Keratinocyte (primary cell): Measurements from ENCODE around the gene GLI3. TPM values are rescaled to one million over a fixed set of nuclear protein-coding genes. Genes with fewer than 3 reads are reported as not detected.
A peak's percentile ranks its signal among the peaks of the same experiment; 100 is the strongest.

ENCODE experiments used
- DNase-seq: peaks from one replicate; pipeline ENCODE4 v3.0.0-alpha.2; 2011; ENCODE audit warnings: low read depth, missing footprints, low spot score
- FAIRE-seq: peaks from 2 replicates; lab custom pipeline; 2011; peaks lifted over from hg19 to GRCh38; lab: Jason Lieb, UNC
- H2AFZ ChIP-seq: 2 replicates; pipeline ENCODE4 v1.6.0; 2012; ENCODE audit warnings: low read length, control low read depth, inconsistent platforms; ENCODE audit not compliant: control insufficient read depth
- H3K27ac ChIP-seq: 2 replicates; pipeline ENCODE4 v1.5.1; 2011; ENCODE audit warnings: low read length; ENCODE audit not compliant: control insufficient read depth, insufficient read depth
- H3K27me3 ChIP-seq: 3 replicates; pipeline ENCODE4 v1.6.0; 2011; ENCODE audit warnings: low read length; ENCODE audit not compliant: control insufficient read depth, insufficient read depth; ENCODE audit errors: extremely low read depth
- H3K36me3 ChIP-seq, 2 experiments: 2 replicates in 1 of 2; 3 replicates in 1 of 2; pipeline ENCODE4 v1.5.1; 2011; ENCODE audit warnings: low read length in 2 of 2, mild to moderate bottlenecking in 1 of 2; ENCODE audit not compliant: control insufficient read depth in 2 of 2, insufficient read depth in 2 of 2; ENCODE audit errors: extremely low read depth in 1 of 2
- H3K4me1 ChIP-seq: 3 replicates; pipeline ENCODE4 v1.5.1; 2011; ENCODE audit warnings: low read length; ENCODE audit not compliant: control insufficient read depth, insufficient read depth; ENCODE audit errors: extremely low read depth
- H3K4me2 ChIP-seq: 3 replicates; pipeline ENCODE4 v1.6.0; 2011; ENCODE audit warnings: low read depth, low read length; ENCODE audit not compliant: control insufficient read depth, insufficient read depth; ENCODE audit errors: extremely low read depth
- H3K4me3 ChIP-seq, 3 experiments: fragments of 200-600 bp in 1 of 3; sonication (generic) in 1 of 3; 2 replicates in 2 of 3; 3 replicates in 1 of 3; pipeline ENCODE4 v1.5.1; 2011 to 2016; ENCODE audit warnings: low read length in 3 of 3, mild to moderate bottlenecking in 3 of 3, control low read depth in 2 of 3, inconsistent platforms in 1 of 3, low read depth in 1 of 3, mixed read lengths in 1 of 3, mixed run types in 1 of 3, moderate library complexity in 1 of 3; ENCODE audit not compliant: control insufficient read depth in 2 of 3, insufficient read depth in 2 of 3; ENCODE audit errors: extremely low read depth in 1 of 3
- H3K79me2 ChIP-seq: 2 replicates; pipeline ENCODE4 v1.6.0; 2012; ENCODE audit warnings: low read length; ENCODE audit not compliant: control insufficient read depth, insufficient read depth
- H3K9ac ChIP-seq: 3 replicates; pipeline ENCODE4 v1.6.0; 2011; ENCODE audit warnings: low read length; ENCODE audit not compliant: control insufficient read depth, insufficient read depth; ENCODE audit errors: extremely low read depth
- H3K9me1 ChIP-seq: 3 replicates; pipeline ENCODE4 v1.6.0; 2011; ENCODE audit warnings: low read length; ENCODE audit not compliant: control insufficient read depth, insufficient read depth; ENCODE audit errors: extremely low read depth
- H3K9me3 ChIP-seq: 2 replicates; pipeline ENCODE4 v1.5.1; 2012; ENCODE audit warnings: low read depth, low read length; ENCODE audit not compliant: control insufficient read depth
- H4K20me1 ChIP-seq: 3 replicates; pipeline ENCODE4 v1.6.0; 2011; ENCODE audit warnings: low read length; ENCODE audit not compliant: control insufficient read depth, insufficient read depth; ENCODE audit errors: extremely low read depth
- EZH2 ChIP-seq: IDR thresholded peaks from one replicate; pipeline ENCODE4 v1.6.1; 2012; ENCODE audit warnings: inconsistent platforms, mild to moderate bottlenecking, low read length, moderate library complexity
- dilution Hi-C: fragments of 300-500 bp; cut with MboI; formaldehyde crosslinking; loops from one replicate; pipeline ENCODE4 v1.7.0; 2020; ENCODE audit warnings: low sequenced_read_pairs; ENCODE audit not compliant: extremely low pct_ligation_motif_present
- polyA plus RNA-seq, 5 experiments: library from polyadenylated mRNA; depleted of rRNA in 3 of 5; stranded (reverse) in 3 of 5; stranded (forward) in 1 of 5; unstranded in 1 of 5; fragments of >200 nt; gene quantifications; 1 replicate in 1 of 5; 2 replicates in 3 of 5; 3 replicates in 1 of 5; pipeline versions ENCODE4 v1.2.1 to v1.2.3, GENCODE V29; 2011 to 2012; ENCODE audit warnings: missing spikeins in 2 of 5, low read depth in 1 of 5, low replicate concordance in 1 of 5
- TF ChIP-seq, protein P1 (sequence below), 3 experiments: IDR thresholded peaks in 1 of 3; conservative IDR thresholded peaks in 1 of 3; optimal IDR thresholded peaks in 1 of 3; 2 replicates in 2 of 3; 3 replicates in 1 of 3; pipeline versions ENCODE3 to v1.5.1; 2011; ENCODE audit warnings: low read length in 3 of 3, mild to moderate bottlenecking in 3 of 3, moderate library complexity in 2 of 3, control low read depth in 1 of 3, inconsistent platforms in 1 of 3; ENCODE audit not compliant: insufficient read depth in 2 of 3; ENCODE audit errors: extremely low read depth in 1 of 3

Gene GLI3
- polyA plus RNA-seq, 1 donor (not counting 4 experiments of a cell fraction or from before 2014, with no cell fraction given), result 3.6 TPM

DNA sequence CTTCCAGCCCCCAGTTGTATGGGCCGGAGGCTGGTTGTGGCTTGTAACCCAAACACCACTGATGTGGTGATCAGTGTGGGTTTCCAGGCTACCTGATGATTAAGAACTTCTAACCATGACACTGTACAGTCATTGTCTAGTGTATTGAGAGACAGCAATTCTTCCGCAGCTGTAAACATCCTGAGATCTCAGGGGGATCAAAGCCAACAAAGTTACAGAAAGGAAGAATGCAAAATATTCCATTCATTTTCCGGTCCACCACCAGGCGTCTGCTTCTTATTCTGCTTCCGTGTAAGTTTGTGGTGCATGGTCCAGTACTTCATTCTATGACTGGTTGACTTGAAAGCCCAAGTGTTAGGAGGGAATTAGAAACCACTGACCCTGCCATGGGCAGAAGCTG lies 10.3 kb upstream of the GLI3 start:
- Histone ChIP-seq H3K79me2 (no peaks in the 10 kb centered on the region), H3K9ac (no peak overlapping the region), H3K36me3 (no peaks in the 10 kb centered on the region), H3K9me1 (no peaks in the 10 kb centered on the region), H3K27me3 (no peaks in the 10 kb centered on the region), H3K4me2 (no peak overlapping the region), H3K9me3 (no peaks in the 10 kb centered on the region), H3K4me1 (peaks cover 9% of the 10 kb centered on the region), H3K4me3 (no peak overlapping the region), H2AFZ (no peak overlapping the region), H4K20me1 (no peaks in the 10 kb centered on the region), H3K27ac (no peak overlapping the region)
- dilution Hi-C loops, result no loop called here
- TF ChIP-seq, protein P1, sequence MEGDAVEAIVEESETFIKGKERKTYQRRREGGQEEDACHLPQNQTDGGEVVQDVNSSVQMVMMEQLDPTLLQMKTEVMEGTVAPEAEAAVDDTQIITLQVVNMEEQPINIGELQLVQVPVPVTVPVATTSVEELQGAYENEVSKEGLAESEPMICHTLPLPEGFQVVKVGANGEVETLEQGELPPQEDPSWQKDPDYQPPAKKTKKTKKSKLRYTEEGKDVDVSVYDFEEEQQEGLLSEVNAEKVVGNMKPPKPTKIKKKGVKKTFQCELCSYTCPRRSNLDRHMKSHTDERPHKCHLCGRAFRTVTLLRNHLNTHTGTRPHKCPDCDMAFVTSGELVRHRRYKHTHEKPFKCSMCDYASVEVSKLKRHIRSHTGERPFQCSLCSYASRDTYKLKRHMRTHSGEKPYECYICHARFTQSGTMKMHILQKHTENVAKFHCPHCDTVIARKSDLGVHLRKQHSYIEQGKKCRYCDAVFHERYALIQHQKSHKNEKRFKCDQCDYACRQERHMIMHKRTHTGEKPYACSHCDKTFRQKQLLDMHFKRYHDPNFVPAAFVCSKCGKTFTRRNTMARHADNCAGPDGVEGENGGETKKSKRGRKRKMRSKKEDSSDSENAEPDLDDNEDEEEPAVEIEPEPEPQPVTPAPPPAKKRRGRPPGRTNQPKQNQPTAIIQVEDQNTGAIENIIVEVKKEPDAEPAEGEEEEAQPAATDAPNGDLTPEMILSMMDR (optimal IDR thresholded peaks at IDR 0.05 in 1 of 3, IDR thresholded peaks at IDR 0.05 in 1 of 3, conservative IDR thresholded peaks at IDR 0.05 in 1 of 3; ENCODE audit: extremely low read depth in 1 of 3, insufficient read depth in 2 of 3, low read length in 3 of 3), result no peak
- no peak for TF ChIP-seq EZH2
- no peak for FAIRE-seq
- no peak for DNase-seq

DNA sequence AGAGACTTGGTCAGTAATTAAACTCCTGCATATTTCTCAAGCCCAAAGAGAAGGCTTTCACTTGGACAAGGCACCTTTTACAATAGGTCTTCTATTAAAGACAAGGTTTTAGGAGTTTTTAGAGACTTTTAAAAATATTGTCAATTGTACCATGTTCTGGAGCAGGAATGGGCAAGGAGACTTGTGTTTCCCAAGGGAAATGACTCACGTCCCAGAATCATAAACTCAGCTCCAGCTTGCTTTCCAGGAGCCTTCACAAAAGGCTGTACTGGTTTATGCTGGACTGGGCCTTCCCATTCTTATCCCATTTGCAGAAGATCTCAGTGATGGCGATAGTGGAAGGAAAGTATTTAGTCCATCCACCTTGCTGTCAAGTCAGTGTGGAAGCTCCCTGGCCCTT lies 7.8 kb upstream of the GLI3 start:
- dilution Hi-C loops, result no loop called here
- Histone ChIP-seq H3K9ac (no peak overlapping the region), H3K79me2 (no peaks in the 10 kb centered on the region), H4K20me1 (no peaks in the 10 kb centered on the region), H3K36me3 (no peaks in the 10 kb centered on the region), H3K27ac (no peak overlapping the region), H3K4me2 (peak overlapping the region; percentile 12), H3K9me1 (no peaks in the 10 kb centered on the region), H3K9me3 (no peaks in the 10 kb centered on the region), H2AFZ (peak overlapping the region; percentile 17), H3K27me3 (no peaks in the 10 kb centered on the region), H3K4me3 (no peak overlapping the region), H3K4me1 (peaks cover 9% of the 10 kb centered on the region)
- TF ChIP-seq, protein P1 (optimal IDR thresholded peaks at IDR 0.05 in 1 of 3, IDR thresholded peaks at IDR 0.05 in 1 of 3, conservative IDR thresholded peaks at IDR 0.05 in 1 of 3; ENCODE audit: extremely low read depth in 1 of 3, insufficient read depth in 2 of 3, low read length in 3 of 3), result no peak
- no peak for TF ChIP-seq EZH2
- peak; percentile 97 for FAIRE-seq
- no peak for DNase-seq
